HG03066 (cell line): ENCODE data around the gene SSR4.
"Not testable (repeated sequence)": the region's sequence is repeated elsewhere in the genome, so short reads cannot be mapped to it uniquely, and the experiment has no call there.

Experiments used
- ATAC-seq: cut with Tn5 transposase; IDR thresholded peaks from one replicate; pipeline ENCODE4 v1.9.1; 2021; ENCODE audit warnings: low read depth; ENCODE audit not compliant: unreplicated experiment

The SSR4 gene

GRCh38 chrX:153794018-153794896 lies at the start of gene SSR4, which contains the start of gene IDH3G:
TSS of gene SSR4 (plus strand) at chrX:153794668. CDS start at chrX:153794688, 20 bp downstream.
TSS of gene IDH3G (minus strand) at chrX:153794375. CDS start at chrX:153794326, 49 bp downstream.
- ATAC-seq = peak; percentile 89

GRCh38 chrX:153745067-153745433 lies 49.4 kb upstream of the SSR4 start:
- not testable (repeated sequence) for ATAC-seq

GRCh38 chrX:153746359-153746758 lies 48.1 kb upstream of the SSR4 start:
- no peak for ATAC-seq

- ATAC-seq = not testable (repeated sequence)
These were observed 47.5 kb upstream of the SSR4 start for GRCh38 chrX:153746991-153747390.

GRCh38 chrX:153749017-153749416 lies 45.5 kb upstream of the SSR4 start:
- not testable (repeated sequence) for ATAC-seq

GRCh38 chrX:153750127-153750774 lies 44.2 kb upstream of the SSR4 start:
- ATAC-seq = no peak

- no peak for ATAC-seq
These were observed 39.3 kb upstream of the SSR4 start for GRCh38 chrX:153755136-153755535.

GRCh38 chrX:153761863-153762262 lies 32.6 kb upstream of the SSR4 start:
- no peak for ATAC-seq

GRCh38 chrX:153762626-153763173 lies 31.8 kb upstream of the SSR4 start:
- ATAC-seq = no peak

- no peak for ATAC-seq
These were observed 31.1 kb upstream of the SSR4 start for GRCh38 chrX:153763298-153763932.

GRCh38 chrX:153763989-153764755 lies 30.3 kb upstream of the SSR4 start, which contains the start of gene PLXNB3:
TSS of gene PLXNB3 (plus strand) at chrX:153764249. CDS start at chrX:153765536, 1,287 bp downstream.
- no peak for ATAC-seq

- no peak for ATAC-seq
These were observed 29.7 kb upstream of the SSR4 start for GRCh38 chrX:153764786-153765137.

- ATAC-seq = no peak
These were observed 29.1 kb upstream of the SSR4 start for GRCh38 chrX:153765138-153766079.

GRCh38 chrX:153766098-153766817 lies 28.2 kb upstream of the SSR4 start:
- ATAC-seq = no peak

GRCh38 chrX:153766871-153767673 lies 27.4 kb upstream of the SSR4 start:
- ATAC-seq = no peak

- ATAC-seq = no peak
These were observed 26.8 kb upstream of the SSR4 start for GRCh38 chrX:153767674-153768055.

- ATAC-seq = no peak
These were observed 25.9 kb upstream of the SSR4 start for GRCh38 chrX:153768311-153769157.
